Right ventricle myocardium inferior (tissue), 1 donor: ENCODE data around the gene TMEFF2. TPM values are rescaled to one million over a fixed set of nuclear protein-coding genes. Genes with fewer than 3 reads are reported as not detected.
"Not testable (repeated sequence)": the region's sequence is repeated elsewhere in the genome, so short reads cannot be mapped to it uniquely, and the experiment has no call there.

Source experiments
- ATAC-seq: fragments of 200-7000 bp; cut with Tn5 transposase; one replicate; pipeline ENCODE4 v1.9.1; 2020; ENCODE audit warnings: mild to moderate bottlenecking, moderate library complexity
- DNase-seq: peaks from one replicate; pipeline ENCODE4 v3.0.0; 2021; ENCODE audit errors: missing footprints
- intact Hi-C: fragments of 100-400 bp; cut with DNase I; formaldehyde crosslinking; loops from one replicate; pipeline ENCODE4 v1.11.0; 2022
- total RNA-seq: library from RNA; stranded (reverse); fragmentation: NEBNext Ultra II Directional; extraction: Animal tissue kit (Norgen Biotek cat#: 25700); gene quantifications from one replicate; pipeline ENCODE4 v1.2.1, GENCODE V29; 2021
- donor health status: DM: no; HTN: yes; CAD: no; lungs with severe emphysema.

The TMEFF2 gene
- total RNA-seq, 1 donor from 2014 or later: 0.11 TPM

DNA sequence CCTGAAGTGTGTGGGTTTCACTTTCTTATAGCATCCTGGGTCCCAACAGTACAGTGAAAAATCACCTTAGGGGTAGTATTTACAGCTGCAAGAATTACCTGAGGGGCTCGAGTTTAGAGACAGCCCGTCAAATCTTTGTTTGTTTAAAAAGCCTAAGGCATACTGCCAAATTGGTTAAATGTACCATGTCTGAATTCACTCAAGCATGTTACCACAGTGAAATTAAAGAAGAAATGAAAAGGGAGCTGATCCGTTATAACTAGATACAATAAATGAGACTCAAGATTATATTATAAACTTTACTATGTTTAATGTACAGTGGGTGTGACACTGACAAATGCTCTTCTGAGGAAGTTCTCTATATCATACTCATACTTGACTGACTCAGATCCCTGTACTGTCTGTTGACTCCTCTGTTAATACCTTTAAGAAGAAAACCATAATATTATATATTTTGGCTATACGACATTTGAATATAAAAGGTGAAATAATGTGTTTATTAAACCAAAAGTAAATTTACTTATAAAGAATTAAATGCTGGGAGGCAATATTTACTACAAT is 107.3 kb downstream of the TMEFF2 start:
- intact Hi-C loops: no loop called here
- ATAC-seq (no peak), DNase-seq (no peak)

- intact Hi-C loops: no loop called here
- DNase-seq: no peak
Measured at GRCh38 chr2:192082121-192082520, 112.6 kb downstream of the TMEFF2 start.

GRCh38 chr2:192080096-192080495 is 114.6 kb downstream of the TMEFF2 start:
- ATAC-seq, intact Hi-C loops: not testable (repeated sequence)

More at GRCh38 chr2:192082121-192082520, 112.6 kb downstream of the TMEFF2 start:
- no peak for ATAC-seq

GRCh38 chr2:192073878-192074277 is 120.9 kb downstream of the TMEFF2 start:
- intact Hi-C loops: no loop called here
- ATAC-seq (no peak), DNase-seq (no peak)

More at GRCh38 chr2:192080096-192080495, 114.6 kb downstream of the TMEFF2 start:
- DNase-seq: not testable (repeated sequence)

DNA sequence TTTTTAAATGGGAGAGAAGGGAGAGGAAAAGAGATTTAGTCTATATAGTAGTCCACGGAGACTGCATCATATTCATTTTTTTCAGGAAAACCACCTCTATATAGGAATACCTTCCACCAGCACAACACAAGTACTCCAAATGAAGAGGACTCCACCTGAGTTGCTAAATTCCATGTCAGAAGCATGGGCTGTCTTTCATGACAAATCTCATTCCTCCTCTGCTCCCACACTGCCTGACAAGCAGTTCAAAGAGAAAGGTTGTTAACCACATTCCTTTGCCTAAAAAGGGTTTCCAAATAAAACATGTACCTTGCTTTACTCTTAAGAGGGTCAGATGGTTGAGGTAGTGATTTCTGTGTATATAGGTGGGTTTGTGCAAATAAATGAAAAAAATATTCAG is 122.0 kb downstream of the TMEFF2 start:
- intact Hi-C loops: no loop called here
- ATAC-seq (no peak), DNase-seq (no peak)

- intact Hi-C loops: no loop called here
- ATAC-seq (no peak), DNase-seq (no peak)
Measured at GRCh38 chr2:192072261-192072660, 122.5 kb downstream of the TMEFF2 start.

DNA sequence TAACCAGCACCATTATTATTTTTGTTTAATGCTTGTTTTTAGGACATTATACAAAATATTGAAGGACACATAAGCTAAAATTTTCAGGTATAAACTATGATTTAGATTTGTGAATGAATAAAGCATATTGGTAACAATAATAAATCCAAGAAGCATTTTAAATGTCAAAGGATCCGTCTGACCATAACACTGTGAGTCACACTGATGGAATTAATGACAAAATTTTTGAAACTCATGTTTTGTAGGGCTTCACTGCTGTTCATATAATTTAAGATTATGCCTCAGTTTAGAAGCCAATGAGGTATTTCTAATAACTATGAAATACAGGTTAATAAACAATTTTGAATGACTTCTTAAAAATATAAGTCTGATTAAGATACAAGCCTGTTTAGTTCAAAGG is 124.6 kb downstream of the TMEFF2 start:
- DNase-seq: no peak
- no peak for ATAC-seq
- intact Hi-C loops: no loop called here

DNA sequence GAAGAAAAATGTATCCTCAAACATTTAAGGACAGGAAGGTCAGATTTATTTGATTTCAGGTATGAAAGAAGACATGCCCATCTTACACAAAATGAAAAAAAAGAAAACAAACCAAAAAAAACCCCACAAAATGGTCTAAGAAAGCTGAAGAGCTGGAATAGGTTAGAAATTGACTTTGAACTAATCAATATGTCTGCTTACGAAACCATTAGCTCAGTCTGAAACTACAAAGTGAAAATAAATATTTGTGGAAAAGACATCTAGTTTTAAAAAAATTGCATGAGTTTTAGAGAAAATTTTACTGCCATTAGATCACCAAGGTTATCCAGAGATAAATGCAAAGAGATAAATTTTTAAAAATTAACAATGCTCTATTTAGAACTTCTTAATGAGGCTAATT is 125.3 kb downstream of the TMEFF2 start:
- ATAC-seq (no peak), DNase-seq (no peak)
- intact Hi-C loops: no loop called here

- intact Hi-C loops: no loop called here
- ATAC-seq (no peak), DNase-seq (no peak)
Measured at GRCh38 chr2:192068966-192069365, 125.8 kb downstream of the TMEFF2 start.

DNA sequence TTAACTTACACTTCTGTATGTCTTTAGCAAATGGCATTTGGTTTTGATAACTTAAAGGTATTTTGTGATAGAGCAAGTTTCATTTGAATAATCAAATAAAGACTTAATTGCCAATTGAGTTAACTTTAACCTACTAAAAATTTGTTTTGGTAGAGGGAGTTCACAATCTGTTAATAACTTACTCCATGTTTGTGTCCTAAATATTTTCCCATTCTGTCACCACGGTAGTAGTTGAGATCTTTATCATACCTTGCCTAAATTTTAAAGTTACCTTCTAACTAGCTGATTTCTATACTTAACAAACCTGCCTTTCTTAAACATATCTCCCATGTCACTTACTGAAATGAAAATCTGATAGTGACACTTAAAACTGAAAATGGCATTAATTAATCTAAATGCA is 127.1 kb downstream of the TMEFF2 start:
- DNase-seq (no peak), ATAC-seq (no peak)
- intact Hi-C loops: no loop called here

GRCh38 chr2:192064459-192064858 is 130.3 kb downstream of the TMEFF2 start:
- DNase-seq (no peak), ATAC-seq (no peak)
- intact Hi-C loops: no loop called here

DNA sequence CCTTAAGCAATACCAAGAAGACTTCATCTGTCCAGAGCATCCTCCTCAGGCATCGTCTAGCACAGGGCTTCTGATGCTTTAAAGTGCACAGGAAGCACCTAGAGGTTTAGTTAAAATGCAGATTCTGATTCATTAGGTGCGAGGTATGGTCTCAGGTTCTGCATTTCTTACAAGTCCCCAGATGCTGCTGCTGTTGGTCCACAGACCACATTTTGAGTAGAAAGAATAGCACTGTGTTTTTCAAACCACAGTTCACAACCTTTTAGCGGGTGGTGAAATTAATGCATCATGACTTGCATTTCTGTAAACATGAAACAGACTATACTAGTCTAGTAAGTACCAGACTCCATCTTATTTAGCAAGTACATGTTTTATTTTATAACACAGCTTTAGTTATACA is 134.6 kb downstream of the TMEFF2 start:
- ATAC-seq (no peak), DNase-seq (no peak)
- intact Hi-C loops: no loop called here

GRCh38 chr2:192059266-192059665 is 135.5 kb downstream of the TMEFF2 start:
- ATAC-seq: no peak
- intact Hi-C loops: no loop called here
- DNase-seq: no peak

DNA sequence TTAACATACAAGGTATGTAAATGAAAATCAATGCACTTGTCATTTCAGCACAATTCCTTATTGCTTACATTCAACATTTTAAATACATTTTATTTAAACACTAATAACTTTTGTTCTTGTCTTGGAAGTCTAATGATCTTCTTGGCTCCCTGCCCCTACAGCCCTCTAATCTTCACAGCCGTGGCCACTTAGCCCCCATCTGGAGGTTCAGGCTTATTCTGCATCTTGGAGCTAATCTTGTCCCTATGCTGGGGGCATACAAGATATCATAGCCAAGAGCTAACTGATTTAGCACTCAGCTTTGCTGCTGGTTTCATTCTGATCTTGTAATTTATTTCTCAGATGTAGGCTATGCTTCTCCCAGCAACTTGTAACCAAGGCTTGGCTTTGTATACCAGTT is 140.8 kb downstream of the TMEFF2 start:
- intact Hi-C loops: no loop called here
- ATAC-seq: no peak
- DNase-seq: no peak

GRCh38 chr2:192051533-192051932 is 143.2 kb downstream of the TMEFF2 start:
- intact Hi-C loops: no loop called here
- no peak for ATAC-seq

GRCh38 chr2:192049362-192049761 is 145.4 kb downstream of the TMEFF2 start:
- intact Hi-C loops: no loop called here
- no peak for ATAC-seq
- DNase-seq: no peak

More at GRCh38 chr2:192051533-192051932, 143.2 kb downstream of the TMEFF2 start:
- DNase-seq: no peak

DNA sequence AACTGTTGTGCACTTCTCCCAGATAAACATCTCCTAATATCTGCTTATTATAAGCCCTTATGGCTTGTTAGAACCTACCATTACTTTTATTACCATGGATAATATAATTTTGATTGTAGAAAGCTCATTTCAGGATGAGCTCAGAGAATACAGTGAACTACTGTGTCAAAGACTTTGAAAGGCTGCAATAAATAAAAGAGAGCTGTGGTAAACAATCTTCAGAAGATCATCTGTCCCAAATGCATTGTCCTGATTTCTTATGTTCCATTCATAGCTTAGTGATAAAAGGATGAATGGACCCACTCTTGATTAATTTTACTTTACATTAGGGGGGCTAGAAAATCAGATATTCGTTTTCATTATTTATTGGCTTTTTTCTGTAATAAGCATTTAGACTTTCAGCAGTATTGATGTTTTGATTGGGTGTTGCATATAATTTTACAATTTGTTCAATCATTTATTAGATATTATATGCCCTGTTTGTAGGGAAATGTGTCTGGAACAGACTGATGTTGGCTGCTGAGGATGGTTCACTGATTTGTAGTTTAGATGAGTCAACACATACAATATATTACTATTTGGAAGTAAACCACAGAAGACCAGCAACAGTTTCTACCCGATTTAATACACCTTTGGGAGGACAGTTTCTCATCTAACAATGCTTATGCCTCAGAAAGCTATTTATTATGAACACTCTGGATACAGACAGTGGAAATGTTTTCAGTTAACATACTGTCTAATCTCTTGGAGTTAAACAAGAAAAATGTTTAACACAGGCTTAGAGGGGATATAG is 147.2 kb downstream of the TMEFF2 start:
- DNase-seq (no peak), ATAC-seq (no peak)
- intact Hi-C loops: no loop called here

DNA sequence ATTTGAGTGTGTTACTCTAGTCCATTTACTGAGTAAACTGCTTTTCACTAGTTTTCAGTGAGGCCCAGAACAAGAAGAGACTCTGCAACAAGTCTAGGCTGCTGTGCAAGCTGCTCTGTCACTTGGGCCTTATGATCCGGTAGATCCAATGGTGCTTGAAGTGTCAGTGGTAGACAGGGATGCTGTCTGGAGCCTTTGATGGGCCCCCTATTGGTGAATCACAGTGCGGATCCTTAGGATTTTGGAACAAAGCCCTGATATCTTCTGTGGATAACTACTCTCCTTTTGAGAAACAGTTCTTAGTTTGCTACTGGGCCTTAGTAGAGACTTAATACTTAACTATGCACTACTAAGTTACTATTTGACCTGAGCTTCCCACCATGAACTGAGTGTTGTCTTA is 150.2 kb downstream of the TMEFF2 start:
- ATAC-seq: no peak
- intact Hi-C loops: no loop called here
- no peak for DNase-seq

GRCh38 chr2:192043216-192043870 is 151.4 kb downstream of the TMEFF2 start:
- ATAC-seq (no peak), DNase-seq (no peak)
- intact Hi-C loops: no loop called here

GRCh38 chr2:192042126-192042525 is 152.6 kb downstream of the TMEFF2 start:
- ATAC-seq (no peak), DNase-seq (no peak)
- intact Hi-C loops: no loop called here
